HG03520 (cell line): ENCODE results near the gene PCDHGA12.

Experiments used
- ATAC-seq: cut with Tn5 transposase; IDR thresholded peaks from one replicate; pipeline ENCODE4 v1.9.1; 2021; ENCODE audit warnings: mild to moderate bottlenecking, moderate library complexity; ENCODE audit not compliant: unreplicated experiment

Gene PCDHGA12

DNA sequence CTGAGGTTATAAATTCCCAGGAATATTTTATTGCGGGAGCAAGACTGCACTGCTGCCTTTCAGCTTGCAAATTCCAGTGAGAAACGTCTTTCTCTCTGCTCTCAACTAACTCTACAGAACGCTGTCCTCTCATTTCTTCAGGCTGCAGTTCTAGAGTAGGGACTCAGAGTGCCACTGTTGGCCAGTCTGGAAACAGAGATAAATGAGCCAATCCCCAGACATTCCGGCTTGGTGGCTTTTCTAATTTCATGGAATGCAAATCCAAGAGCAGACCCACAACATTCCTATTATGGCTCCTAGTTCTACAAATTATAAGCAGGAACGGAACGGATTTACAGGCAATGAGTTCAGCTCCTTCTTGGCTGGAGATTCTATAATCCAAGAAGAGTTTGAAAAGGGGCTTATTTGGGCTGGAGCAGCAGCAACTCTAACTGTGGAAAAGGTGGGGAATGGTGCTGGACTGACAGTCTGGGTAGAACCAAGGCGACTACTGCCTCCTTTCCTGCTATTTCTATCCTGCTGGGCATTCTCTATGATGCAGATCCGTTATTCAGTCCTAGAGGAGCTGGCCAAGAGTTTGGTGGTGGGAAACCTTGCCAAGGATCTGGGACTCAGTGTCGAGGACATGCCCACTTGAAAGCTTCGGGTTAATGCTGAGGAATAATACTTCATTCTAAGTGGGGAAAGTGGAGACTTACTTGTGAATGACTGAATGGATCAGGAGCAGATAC, 9.3 kb downstream of the PCDHGA12 start:
- ATAC-seq, result no peak

DNA sequence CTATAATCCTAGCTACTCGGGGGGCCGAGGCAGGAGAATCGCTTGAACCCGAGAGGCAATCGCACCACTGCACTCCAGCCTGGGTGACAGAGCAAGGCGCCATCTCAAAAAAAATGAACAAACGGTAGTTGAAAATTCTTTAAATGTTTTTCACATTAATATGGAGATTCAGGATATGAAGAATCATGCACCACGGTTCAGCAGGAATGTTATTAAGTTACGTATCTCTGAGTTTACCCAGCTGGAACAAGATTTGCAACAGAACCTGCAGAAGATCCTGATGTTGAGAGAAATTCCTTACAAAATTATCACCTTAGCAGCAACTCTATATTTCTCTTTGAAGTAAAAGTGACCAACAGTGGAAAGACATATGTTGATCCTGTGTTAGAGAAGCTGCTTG, 10.0 kb downstream of the PCDHGA12 start:
- no peak for ATAC-seq

DNA sequence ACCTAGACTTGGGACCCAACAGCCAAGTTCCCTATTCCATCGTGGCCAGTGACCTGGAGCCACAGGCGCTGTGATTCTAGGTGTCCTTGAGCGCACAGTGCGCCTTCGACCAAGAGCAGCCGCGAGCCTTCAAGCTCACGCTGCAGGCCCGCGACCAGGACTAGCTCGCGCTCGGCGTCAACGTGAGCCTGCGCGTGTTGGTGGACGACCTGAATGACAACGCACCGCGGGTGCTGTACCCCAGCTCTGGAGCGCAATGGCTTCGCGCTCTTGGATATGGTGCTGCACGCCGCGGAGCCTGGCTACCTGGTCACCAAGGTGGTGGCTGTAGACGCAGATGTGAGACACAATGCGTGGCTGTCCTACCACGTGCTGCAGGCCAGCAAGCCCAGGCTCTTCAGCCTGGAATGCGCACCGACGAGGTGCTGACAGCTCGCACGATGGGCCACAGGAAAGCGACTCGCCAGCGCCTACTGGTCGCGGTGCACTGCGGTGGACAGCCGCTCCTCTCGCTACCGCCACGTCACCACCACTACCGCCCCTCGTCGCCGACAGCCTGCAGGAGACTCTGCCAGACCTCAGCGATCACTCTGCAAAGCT, 11.4 kb downstream of the PCDHGA12 start:
- no peak for ATAC-seq

DNA sequence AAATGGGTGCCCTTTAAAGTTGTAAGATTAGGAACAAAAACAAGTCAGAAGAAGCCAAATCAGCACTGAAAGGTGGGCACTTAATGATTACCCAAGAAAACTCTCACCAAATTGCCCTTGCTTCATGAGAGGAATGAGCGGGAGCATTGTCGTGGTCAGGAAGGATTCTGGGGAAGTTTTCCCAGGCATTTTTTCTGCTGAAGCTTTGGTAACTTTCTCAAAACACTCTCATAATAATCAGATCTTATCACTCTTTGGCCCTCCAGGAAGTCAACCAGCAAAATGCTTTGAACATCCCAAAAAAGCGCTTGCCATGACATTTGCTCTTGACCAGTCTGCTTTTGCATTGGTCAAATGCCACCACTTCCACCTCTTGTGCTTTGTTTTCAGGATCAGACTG, 35.0 kb downstream of the PCDHGA12 start:
- ATAC-seq, result no peak

DNA sequence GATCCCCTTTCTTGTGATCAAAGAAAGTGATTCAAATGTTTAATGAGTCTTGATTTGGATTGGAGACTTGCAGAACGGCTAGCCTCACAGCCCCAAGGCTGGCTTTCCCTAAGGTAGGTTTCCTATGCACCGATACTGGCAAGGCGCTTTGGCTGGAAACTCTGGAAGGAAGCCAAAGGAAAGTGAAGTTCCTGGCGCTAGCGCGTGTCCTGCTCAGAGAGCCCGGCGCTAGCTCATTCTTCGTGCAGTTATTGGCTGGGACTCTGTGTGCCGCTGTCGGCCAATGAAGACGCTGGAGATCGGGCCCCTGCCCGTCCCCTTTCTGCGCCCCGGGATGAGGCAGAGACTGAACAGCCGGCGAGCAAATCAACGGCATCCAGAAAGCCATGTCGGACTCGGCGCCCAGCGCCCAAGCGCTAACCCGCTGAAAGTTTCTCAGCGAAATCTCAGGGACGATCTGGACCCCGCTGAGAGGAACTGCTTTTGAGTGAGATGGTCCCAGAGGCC, 45.4 kb downstream of the PCDHGA12 start, which contains the start of gene PCDHGC3:
TSS of gene PCDHGC3 (plus strand) at position 342 of the 507 bp plus-strand sequence. CDS start at position 493, 151 bp downstream.
- ATAC-seq, result peak; percentile 98

DNA sequence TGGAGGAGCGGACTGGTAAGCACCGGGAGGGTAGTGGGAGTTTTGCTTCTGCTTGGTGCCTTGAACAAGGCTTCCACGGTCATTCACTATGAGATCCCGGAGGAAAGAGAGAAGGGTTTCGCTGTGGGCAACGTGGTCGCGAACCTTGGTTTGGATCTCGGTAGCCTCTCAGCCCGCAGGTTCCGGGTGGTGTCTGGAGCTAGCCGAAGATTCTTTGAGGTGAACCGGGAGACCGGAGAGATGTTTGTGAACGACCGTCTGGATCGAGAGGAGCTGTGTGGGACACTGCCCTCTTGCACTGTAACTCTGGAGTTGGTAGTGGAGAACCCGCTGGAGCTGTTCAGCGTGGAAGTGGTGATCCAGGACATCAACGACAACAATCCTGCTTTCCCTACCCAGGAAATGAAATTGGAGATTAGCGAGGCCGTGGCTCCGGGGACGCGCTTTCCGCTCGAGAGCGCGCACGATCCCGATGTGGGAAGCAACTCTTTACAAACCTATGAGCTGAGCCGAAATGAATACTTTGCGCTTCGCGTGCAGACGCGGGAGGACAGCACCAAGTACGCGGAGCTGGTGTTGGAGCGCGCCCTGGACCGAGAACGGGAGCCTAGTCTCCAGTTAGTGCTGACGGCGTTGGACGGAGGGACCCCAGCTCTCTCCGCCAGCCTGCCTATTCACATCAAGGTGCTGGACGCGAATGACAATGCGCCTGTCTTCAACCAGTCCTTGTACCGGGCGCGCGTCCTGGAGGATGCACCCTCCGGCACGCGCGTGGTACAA, 46.0 kb downstream of the PCDHGA12 start:
- ATAC-seq, result peak; percentile 17

DNA sequence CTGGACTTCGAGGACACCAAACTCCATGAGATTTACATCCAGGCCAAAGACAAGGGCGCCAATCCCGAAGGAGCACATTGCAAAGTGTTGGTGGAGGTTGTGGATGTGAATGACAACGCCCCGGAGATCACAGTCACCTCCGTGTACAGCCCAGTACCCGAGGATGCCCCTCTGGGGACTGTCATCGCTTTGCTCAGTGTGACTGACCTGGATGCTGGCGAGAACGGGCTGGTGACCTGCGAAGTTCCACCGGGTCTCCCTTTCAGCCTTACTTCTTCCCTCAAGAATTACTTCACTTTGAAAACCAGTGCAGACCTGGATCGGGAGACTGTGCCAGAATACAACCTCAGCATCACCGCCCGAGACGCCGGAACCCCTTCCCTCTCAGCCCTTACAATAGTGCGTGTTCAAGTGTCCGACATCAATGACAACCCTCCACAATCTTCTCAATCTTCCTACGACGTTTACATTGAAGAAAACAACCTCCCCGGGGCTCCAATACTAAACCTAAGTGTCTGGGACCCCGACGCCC, 46.8 kb downstream of the PCDHGA12 start:
- ATAC-seq, result no peak

DNA sequence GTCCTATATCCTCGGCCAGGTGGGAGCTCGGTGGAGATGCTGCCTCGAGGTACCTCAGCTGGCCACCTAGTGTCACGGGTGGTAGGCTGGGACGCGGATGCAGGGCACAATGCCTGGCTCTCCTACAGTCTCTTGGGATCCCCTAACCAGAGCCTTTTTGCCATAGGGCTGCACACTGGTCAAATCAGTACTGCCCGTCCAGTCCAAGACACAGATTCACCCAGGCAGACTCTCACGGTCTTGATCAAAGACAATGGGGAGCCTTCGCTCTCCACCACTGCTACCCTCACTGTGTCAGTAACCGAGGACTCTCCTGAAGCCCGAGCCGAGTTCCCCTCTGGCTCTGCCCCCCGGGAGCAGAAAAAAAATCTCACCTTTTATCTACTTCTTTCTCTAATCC, 47.5 kb downstream of the PCDHGA12 start:
- ATAC-seq, result no peak

DNA sequence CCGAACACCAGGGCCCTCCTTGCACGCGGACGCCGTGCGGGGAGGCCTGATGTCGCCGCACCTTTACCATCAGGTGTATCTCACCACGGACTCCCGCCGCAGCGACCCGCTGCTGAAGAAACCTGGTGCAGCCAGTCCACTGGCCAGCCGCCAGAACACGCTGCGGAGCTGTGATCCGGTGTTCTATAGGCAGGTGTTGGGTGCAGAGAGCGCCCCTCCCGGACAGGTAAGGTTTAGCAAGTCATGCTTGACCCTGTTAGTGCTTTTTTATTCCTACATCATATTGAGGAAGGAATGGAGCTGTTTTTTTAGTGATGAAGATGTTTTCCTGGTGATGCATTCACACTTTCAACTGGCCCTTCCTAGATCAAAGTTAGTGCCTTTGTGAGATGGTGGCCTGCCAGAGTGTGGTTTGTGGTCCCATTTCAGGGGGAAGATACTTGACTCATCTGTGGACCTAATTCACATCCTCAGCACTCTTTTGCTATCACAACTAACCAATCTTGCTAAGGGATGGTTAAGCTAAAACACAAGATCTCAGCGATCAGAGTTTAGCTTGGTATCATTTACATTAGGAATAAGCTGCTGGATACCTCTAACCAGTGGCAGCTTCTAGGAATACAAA, 48.1 kb downstream of the PCDHGA12 start:
- ATAC-seq, result no peak

DNA sequence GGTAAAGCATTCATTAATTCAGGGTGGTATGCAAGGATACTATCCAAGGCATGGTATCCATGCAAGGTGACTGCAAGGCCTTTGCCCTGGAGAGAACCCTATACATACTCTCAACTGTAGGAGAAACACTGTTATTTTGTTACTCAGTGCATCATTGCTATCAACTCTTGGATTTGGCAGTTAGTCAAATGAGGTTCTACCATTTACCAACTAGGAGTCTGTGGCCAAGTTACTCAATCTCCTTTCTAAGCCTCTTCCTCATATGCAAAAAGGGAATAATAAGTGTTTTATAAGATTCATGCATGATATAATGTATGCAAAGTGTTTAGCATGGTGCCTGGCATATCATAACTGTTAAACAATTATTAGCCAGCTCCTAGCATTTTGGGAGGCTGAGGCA, 49.5 kb downstream of the PCDHGA12 start:
- no peak for ATAC-seq
